ENCODE results near the gene UBE2C.

The UBE2C gene

DNA sequence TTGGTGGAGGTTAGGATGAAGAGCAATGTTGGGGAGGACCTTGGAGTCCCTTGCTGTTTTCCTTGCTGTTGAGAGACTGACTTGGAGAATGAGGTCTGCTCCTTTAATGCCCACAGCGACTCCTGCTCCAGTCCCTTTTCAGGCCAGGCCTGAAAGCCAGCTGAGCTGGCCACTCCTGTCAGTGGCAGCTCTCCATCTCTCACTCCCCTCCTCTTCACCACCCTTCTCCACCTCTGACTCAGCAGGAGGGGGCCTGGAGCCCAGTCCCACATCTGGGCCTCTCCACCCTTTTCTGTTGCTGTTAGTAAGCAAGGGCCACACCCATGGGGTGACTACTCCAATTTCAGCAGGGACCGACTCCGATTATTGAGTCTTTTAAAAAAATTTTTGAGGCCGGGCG is 23.4 kb downstream of the UBE2C start:
- H3K9me2 ChIP-seq (replicated peaks; ENCODE audit: insufficient read depth, low read length), result no peaks in the 10 kb centered on the region
- no peaks in the 10 kb centered on the region for H4K20me1 ChIP-seq (ENCODE audit: insufficient read depth, low read length)
- no peaks in the 10 kb centered on the region for H3K79me2 ChIP-seq (ENCODE audit: low read length)
- TF ChIP-seq EZH2phosphoT487 (IDR thresholded peaks at IDR 0.05; ENCODE audit: low read length) (no peak), EZH2 (optimal IDR thresholded peaks at IDR 0.05; ENCODE audit: low read depth, low read length) (no peak)
- TF ChIP-seq, protein P1, sequence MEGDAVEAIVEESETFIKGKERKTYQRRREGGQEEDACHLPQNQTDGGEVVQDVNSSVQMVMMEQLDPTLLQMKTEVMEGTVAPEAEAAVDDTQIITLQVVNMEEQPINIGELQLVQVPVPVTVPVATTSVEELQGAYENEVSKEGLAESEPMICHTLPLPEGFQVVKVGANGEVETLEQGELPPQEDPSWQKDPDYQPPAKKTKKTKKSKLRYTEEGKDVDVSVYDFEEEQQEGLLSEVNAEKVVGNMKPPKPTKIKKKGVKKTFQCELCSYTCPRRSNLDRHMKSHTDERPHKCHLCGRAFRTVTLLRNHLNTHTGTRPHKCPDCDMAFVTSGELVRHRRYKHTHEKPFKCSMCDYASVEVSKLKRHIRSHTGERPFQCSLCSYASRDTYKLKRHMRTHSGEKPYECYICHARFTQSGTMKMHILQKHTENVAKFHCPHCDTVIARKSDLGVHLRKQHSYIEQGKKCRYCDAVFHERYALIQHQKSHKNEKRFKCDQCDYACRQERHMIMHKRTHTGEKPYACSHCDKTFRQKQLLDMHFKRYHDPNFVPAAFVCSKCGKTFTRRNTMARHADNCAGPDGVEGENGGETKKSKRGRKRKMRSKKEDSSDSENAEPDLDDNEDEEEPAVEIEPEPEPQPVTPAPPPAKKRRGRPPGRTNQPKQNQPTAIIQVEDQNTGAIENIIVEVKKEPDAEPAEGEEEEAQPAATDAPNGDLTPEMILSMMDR (IDR thresholded peaks at IDR 0.05; ENCODE audit: low read length), result no peak
- no peaks in the 10 kb centered on the region for H3K4me1 ChIP-seq (ENCODE audit: low read length)
- no peaks in the 10 kb centered on the region for H3K36me3 ChIP-seq (replicated peaks; ENCODE audit: insufficient read depth, low read length)
- H2AFZ ChIP-seq (ENCODE audit: low read length), result no peak overlapping the region
- DNase-seq, result no peak
- H3K9ac ChIP-seq (ENCODE audit: low read length), result no peak overlapping the region
- no peak overlapping the region for H3K4me3 ChIP-seq (ENCODE audit: low read length)
- no peaks in the 10 kb centered on the region for H3F3A ChIP-seq (ENCODE audit: insufficient read depth, low read length)
- H3K9me3 ChIP-seq (replicated peaks; ENCODE audit: insufficient read depth, low read length), result no peaks in the 10 kb centered on the region
- H3K4me2 ChIP-seq (ENCODE audit: low read depth, low read length), result no peak overlapping the region
- H3K27ac ChIP-seq (ENCODE audit: low read length), result no peak overlapping the region
- no peaks in the 10 kb centered on the region for H3K27me3 ChIP-seq (replicated peaks; ENCODE audit: insufficient read depth, low read length)

DNA sequence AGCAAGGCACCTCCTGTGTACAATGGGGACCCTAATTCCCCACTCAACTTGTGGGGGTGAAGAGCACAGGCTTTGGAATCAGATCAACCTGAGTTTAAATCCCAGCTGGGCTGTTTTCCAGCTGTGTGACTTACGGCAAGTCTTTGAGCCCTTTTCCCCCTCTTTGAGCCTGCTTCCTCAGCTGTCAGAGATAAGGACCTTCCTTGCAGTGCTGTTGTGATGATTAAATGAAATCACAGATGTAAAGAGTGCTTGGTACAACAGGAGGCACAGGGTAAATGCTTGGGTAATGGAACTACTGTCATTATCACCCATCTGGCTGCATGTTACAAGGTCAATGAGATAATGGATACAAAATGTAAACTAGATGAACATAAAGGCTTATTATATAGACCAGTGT is 24.4 kb downstream of the UBE2C start:
- Histone ChIP-seq H4K20me1 (ENCODE audit: insufficient read depth, low read length) (no peaks in the 10 kb centered on the region), H3F3A (ENCODE audit: insufficient read depth, low read length) (no peaks in the 10 kb centered on the region), H3K9me2 (replicated peaks; ENCODE audit: insufficient read depth, low read length) (no peaks in the 10 kb centered on the region), H3K9me3 (replicated peaks; ENCODE audit: insufficient read depth, low read length) (no peaks in the 10 kb centered on the region), H3K9ac (ENCODE audit: low read length) (no peak overlapping the region), H3K36me3 (replicated peaks; ENCODE audit: insufficient read depth, low read length) (no peaks in the 10 kb centered on the region), H3K79me2 (ENCODE audit: low read length) (no peaks in the 10 kb centered on the region), H2AFZ (ENCODE audit: low read length) (no peak overlapping the region), H3K27me3 (replicated peaks; ENCODE audit: insufficient read depth, low read length) (no peaks in the 10 kb centered on the region), H3K4me3 (ENCODE audit: low read length) (no peak overlapping the region), H3K4me1 (ENCODE audit: low read length) (no peaks in the 10 kb centered on the region), H3K27ac (ENCODE audit: low read length) (no peak overlapping the region), H3K4me2 (ENCODE audit: low read depth, low read length) (no peak overlapping the region)
- no peak for DNase-seq
- TF ChIP-seq EZH2 (optimal IDR thresholded peaks at IDR 0.05; ENCODE audit: low read depth, low read length), result no peak
- TF ChIP-seq, protein P1 (IDR thresholded peaks at IDR 0.05; ENCODE audit: low read length), result no peak
- no peak for TF ChIP-seq EZH2phosphoT487 (IDR thresholded peaks at IDR 0.05; ENCODE audit: low read length)

DNA sequence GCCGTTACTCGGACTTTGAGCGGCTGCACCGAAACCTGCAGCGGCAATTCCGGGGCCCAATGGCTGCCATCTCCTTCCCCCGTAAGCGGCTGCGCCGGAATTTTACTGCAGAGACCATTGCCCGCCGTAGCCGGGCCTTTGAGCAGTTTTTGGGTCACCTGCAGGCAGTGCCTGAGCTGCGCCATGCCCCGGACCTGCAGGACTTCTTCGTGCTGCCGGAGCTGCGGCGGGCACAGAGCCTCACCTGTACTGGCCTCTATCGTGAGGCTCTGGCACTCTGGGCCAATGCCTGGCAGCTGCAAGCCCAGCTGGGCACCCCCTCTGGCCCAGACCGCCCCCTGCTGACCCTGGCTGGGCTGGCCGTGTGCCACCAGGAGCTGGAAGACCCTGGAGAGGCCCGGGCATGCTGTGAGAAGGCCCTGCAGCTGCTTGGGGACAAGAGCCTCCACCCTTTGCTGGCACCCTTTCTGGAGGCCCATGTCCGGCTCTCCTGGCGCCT is 28.3 kb downstream of the UBE2C start:
- Histone ChIP-seq H3K36me3 (replicated peaks; ENCODE audit: insufficient read depth, low read length) (no peaks in the 10 kb centered on the region), H3K4me3 (ENCODE audit: low read length) (no peak overlapping the region), H3K9ac (ENCODE audit: low read length) (no peak overlapping the region), H3F3A (ENCODE audit: insufficient read depth, low read length) (no peaks in the 10 kb centered on the region), H3K9me3 (replicated peaks; ENCODE audit: insufficient read depth, low read length) (no peaks in the 10 kb centered on the region), H2AFZ (ENCODE audit: low read length) (no peak overlapping the region), H3K4me2 (ENCODE audit: low read depth, low read length) (no peak overlapping the region), H4K20me1 (ENCODE audit: insufficient read depth, low read length) (no peaks in the 10 kb centered on the region), H3K9me2 (replicated peaks; ENCODE audit: insufficient read depth, low read length) (no peaks in the 10 kb centered on the region), H3K79me2 (ENCODE audit: low read length) (no peaks in the 10 kb centered on the region), H3K27ac (ENCODE audit: low read length) (no peak overlapping the region), H3K4me1 (ENCODE audit: low read length) (no peaks in the 10 kb centered on the region), H3K27me3 (replicated peaks; ENCODE audit: insufficient read depth, low read length) (no peaks in the 10 kb centered on the region)
- no peak for DNase-seq
- no peak for TF ChIP-seq EZH2phosphoT487 (IDR thresholded peaks at IDR 0.05; ENCODE audit: low read length)
- TF ChIP-seq, protein P1 (IDR thresholded peaks at IDR 0.05; ENCODE audit: low read length), result no peak
- TF ChIP-seq EZH2 (optimal IDR thresholded peaks at IDR 0.05; ENCODE audit: low read depth, low read length), result no peak

All from MM.1S (cell line).